Sigmoid colon (tissue), 4 donors: Measurements from ENCODE around the gene LNX2.

ENCODE experiments used
- POLR2A ChIP-seq, 2 donors: fragments of 450-650 bp; IDR thresholded peaks; one replicate each; pipeline ENCODE4 v1.6.1; 2016; ENCODE audit warnings: antibody characterized with exemption in 2 of 2, mild to moderate bottlenecking in 2 of 2, moderate library complexity in 2 of 2
- POLR2AphosphoS5 ChIP-seq, 4 donors: sonication (generic); formaldehyde crosslinking; IDR thresholded peaks; one replicate each; pipeline ENCODE4 v1.6.1; 2017; ENCODE audit warnings: antibody characterized with exemption in 4 of 4
- TF ChIP-seq, protein P1 (sequence below), 4 experiments: fragments of 450-650 bp in 3 of 4; fragments of 200-600 bp in 1 of 4; IDR thresholded peaks; one replicate each; pipeline ENCODE4 v1.5.1; 2016 to 2019; ENCODE audit warnings: antibody characterized with exemption in 4 of 4, mild to moderate bottlenecking in 3 of 4, moderate library complexity in 2 of 4

DNA sequence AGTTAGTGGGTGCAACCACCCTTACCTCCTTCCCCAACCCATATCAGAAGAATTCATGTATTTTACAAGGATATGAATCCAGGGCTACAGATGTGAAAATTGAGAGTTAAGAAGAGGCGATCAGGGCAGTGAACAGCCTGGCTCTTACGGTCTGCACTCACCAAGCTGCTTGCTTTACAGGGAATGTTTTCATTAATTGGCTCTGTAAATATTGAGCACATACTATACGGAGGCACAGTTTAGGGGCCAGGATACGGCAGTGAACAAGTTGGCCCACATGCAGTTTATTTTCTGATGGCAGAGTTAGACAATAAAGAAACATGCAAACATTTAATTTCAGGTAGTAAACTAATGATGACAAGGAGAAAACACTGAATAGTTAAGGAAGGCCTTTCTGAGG lies 7.8 kb upstream of the LNX2 start:
- TF ChIP-seq, protein P1, sequence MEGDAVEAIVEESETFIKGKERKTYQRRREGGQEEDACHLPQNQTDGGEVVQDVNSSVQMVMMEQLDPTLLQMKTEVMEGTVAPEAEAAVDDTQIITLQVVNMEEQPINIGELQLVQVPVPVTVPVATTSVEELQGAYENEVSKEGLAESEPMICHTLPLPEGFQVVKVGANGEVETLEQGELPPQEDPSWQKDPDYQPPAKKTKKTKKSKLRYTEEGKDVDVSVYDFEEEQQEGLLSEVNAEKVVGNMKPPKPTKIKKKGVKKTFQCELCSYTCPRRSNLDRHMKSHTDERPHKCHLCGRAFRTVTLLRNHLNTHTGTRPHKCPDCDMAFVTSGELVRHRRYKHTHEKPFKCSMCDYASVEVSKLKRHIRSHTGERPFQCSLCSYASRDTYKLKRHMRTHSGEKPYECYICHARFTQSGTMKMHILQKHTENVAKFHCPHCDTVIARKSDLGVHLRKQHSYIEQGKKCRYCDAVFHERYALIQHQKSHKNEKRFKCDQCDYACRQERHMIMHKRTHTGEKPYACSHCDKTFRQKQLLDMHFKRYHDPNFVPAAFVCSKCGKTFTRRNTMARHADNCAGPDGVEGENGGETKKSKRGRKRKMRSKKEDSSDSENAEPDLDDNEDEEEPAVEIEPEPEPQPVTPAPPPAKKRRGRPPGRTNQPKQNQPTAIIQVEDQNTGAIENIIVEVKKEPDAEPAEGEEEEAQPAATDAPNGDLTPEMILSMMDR (IDR thresholded peaks at IDR 0.05) = no peak
- TF ChIP-seq POLR2AphosphoS5 (IDR thresholded peaks at IDR 0.05) (no peak), POLR2A (IDR thresholded peaks at IDR 0.05) (no peak)
